Stimulated activated effector memory CD8-positive, alpha-beta T cell treated with anti-CD3 and anti-CD28 coated beads, Interleukin-12 subunit alpha, Interleukin-12 subunit beta, amount 100 ng/mL, for 72 hours (primary cell): ENCODE results near the gene TBL1XR1.
"Not testable (repeated sequence)": the region's sequence is repeated elsewhere in the genome, so short reads cannot be mapped to it uniquely, and the experiment has no call there.

ENCODE experiments used
- ATAC-seq: fragments of 150-1000 bp; cut with Tn5 transposase; 2 replicates; pipeline ENCODE4 v1.10.0; 2021
- DNase-seq, 2 donors: peaks; one replicate each; pipeline ENCODE4 v3.0.0; 2021 to 2022; ENCODE audit warnings: low spot score in 2 of 2
- H3K27ac Mint-ChIP-seq: one replicate; pipeline ENCODE4 v1.8.0; 2022; ENCODE audit warnings: mild to moderate bottlenecking, mixed read lengths
- H3K36me3 Mint-ChIP-seq: one replicate; pipeline ENCODE4 v1.8.0; 2022; ENCODE audit warnings: mild to moderate bottlenecking, mixed read lengths
- H3K4me1 Mint-ChIP-seq: one replicate; pipeline ENCODE4 v1.8.0; 2022; ENCODE audit warnings: mixed read lengths
- H3K4me3 Mint-ChIP-seq: one replicate; pipeline ENCODE4 v1.8.0; 2022; ENCODE audit warnings: mild to moderate bottlenecking, mixed read lengths
- H3K9me3 Mint-ChIP-seq: one replicate; pipeline ENCODE4 v1.8.0; 2022; ENCODE audit warnings: mixed read lengths

Gene TBL1XR1

DNA sequence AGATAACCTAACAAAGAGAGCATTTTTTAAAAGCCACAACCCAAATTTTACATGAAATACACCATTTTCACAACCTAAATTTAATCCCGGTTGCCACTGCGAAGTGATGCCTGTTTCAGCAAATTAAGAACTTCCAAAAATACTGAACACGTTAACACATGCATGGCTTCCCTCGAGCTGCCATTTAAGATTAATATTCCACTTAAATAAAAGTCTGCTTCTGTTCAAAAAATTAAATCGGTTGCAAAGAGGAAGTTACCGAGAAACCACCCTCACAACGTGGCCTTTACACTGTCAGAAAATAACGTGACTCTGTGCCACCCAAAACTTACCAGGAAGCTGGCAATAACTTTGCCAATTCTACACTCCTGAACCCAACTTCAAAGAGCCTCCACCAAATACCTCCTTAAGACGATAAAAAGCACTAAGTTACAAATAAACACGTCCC, 1.2 kb downstream of the TBL1XR1 start:
- DNase-seq (no peak), ATAC-seq (no peak)
- H3K36me3 Mint-ChIP-seq = peaks cover 46% of the 10 kb centered on the region
- H3K4me1 Mint-ChIP-seq = peaks cover 56% of the 10 kb centered on the region
- H3K4me3 Mint-ChIP-seq = peak overlapping the region; percentile 87
- peak overlapping the region; percentile 97 for H3K27ac Mint-ChIP-seq
- no peaks in the 10 kb centered on the region for H3K9me3 Mint-ChIP-seq

DNA sequence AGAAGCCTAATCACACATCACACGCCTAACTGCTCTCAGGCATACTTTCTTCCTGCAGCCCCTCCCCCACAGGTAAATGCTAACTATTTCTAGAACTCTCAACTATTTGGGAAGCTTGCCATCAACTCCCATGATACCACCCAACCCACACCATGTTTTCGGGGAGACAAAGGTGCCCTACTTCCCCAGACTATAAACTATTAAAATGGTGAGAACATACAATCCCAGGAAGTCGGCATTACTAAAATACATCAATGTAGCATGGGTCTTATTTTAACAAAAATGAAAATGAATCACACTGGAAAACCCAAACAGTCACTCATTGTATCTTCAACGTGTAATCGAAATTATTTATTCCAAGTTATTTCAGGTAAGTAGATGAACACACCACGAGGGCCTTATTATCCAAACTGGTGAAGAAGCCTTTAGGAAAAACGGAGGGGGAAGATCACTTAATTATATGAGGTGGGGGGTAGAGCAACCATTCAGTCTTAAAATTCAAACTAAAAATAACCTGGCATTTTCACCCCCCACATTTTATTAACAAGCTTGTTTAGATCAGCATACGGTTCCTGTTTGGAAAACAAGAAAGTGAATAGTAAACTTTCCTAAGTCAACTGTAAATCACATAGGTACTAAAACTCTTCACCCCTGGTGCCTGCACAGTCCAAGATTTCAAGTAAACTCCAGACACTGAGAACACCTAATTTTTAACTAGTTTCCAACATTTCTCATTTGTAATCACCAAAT, 1.9 kb downstream of the TBL1XR1 start:
- no peak for DNase-seq
- peaks cover 62% of the 10 kb centered on the region for H3K4me1 Mint-ChIP-seq

GRCh38 chr3:177194299-177194698, 3.0 kb downstream of the TBL1XR1 start:
- Mint-ChIP-seq H3K4me1 (peaks cover 58% of the 10 kb centered on the region), H3K9me3 (no peaks in the 10 kb centered on the region), H3K4me3 (peak overlapping the region; percentile 87), H3K36me3 (peaks cover 46% of the 10 kb centered on the region), H3K27ac (no peak overlapping the region)
- ATAC-seq (no peak), DNase-seq (no peak)

More for the DNA sequence above, 1.9 kb downstream of the TBL1XR1 start:
- peak overlapping the region; percentile 97 for H3K27ac Mint-ChIP-seq
- H3K36me3 Mint-ChIP-seq = peaks cover 46% of the 10 kb centered on the region
- H3K4me3 Mint-ChIP-seq = peak overlapping the region; percentile 87
- no peaks in the 10 kb centered on the region for H3K9me3 Mint-ChIP-seq
- no peak for ATAC-seq

DNA sequence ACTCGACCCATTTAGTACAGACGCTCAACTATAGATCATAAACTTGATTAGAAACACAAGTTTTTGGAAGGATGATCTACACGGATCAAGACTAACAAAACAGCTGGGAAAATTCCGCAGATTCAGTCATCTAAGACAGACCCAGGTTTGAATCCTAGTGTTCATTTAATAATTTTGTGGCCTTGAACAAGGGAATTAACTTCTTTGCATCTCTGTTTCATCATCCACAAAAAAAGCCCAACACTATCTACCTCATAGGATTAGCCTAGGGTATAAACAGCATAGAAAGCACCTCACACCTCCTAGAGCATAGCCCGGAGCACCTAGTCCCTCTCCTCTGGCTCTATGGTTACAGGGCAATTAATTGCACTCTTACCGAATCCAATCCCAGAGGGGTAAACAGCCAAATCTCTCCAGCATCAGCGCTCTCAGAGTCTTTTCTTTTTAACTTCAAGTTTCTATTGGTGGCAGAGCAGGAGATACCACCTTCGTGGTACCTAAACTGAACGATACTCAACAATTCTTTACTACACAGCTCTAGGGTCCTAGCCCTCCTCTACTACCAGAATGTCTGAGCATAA, 3.5 kb downstream of the TBL1XR1 start:
- Mint-ChIP-seq H3K4me3 (peak overlapping the region; percentile 87), H3K27ac (no peak overlapping the region), H3K4me1 (peaks cover 53% of the 10 kb centered on the region), H3K36me3 (peaks cover 46% of the 10 kb centered on the region), H3K9me3 (no peaks in the 10 kb centered on the region)
- no peak for ATAC-seq
- DNase-seq = no peak

DNA sequence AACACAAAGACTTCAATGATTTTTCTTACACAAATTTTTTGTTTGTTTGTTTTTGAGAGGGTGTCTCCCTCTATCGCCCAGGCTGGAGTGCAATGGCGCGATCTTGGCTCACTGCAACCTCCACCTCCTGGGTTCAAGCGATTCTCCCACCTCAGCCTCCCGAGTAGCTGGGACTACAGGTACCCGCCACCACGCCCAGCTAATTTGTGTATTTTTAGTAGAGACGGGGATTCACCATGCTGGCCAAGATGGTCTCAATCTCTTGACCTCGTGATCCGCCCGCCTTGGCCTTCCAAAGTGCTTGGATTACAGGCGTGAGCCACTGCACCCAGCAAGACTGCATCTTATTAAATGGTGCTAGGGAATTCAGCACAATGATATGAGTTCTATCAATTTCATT, 4.0 kb downstream of the TBL1XR1 start:
- H3K4me3 Mint-ChIP-seq = peak overlapping the region; percentile 87
- H3K9me3 Mint-ChIP-seq, ATAC-seq: not testable (repeated sequence)

DNA sequence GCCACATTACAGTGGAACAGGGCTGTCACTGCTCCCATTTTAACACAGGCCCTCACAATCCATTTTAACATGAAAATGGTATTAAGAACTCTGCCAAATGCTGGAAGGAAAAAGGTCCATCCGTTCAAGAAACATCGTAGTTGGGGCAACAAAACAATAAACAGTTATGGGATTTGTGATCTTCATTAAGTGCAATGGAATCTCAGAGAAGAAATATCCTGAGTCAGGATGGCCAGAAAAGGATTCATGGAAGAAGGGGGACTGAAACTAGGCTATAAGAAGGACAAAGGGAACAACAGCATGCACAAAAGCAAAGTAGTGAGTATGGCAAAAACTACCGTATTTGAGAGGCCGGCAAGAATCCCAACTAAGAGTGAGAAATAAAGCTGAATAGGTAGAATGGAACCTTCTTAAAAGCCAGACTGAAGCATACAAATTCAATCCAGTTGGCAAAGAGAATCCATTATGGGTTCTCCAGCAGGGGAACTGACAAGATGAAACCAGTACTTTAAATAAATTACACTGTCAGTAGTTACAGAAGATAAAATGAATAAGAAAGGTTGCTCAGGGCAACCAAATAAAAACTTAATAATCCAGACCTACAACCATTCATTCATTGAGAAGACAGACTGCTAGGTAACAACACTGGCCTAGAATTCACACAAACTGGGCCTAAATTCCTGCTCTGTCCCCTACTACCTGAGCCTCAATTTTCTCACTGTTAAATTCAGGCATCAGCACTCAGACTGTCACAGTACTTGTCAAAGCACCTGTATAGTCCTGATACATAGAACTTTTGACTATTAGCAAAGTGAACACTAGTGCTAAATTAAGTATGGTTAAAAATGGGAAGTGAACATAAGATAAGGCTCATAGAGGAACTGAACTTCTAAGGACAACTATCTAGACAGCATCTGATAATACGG, 6.3 kb downstream of the TBL1XR1 start:
- ATAC-seq = no peak
- peak overlapping the region; percentile 43 for H3K27ac Mint-ChIP-seq
- no peak for DNase-seq
- peak overlapping the region; percentile 8 for H3K4me3 Mint-ChIP-seq
- peaks cover 36% of the 10 kb centered on the region for H3K36me3 Mint-ChIP-seq
- H3K4me1 Mint-ChIP-seq = peaks cover 67% of the 10 kb centered on the region
- no peaks in the 10 kb centered on the region for H3K9me3 Mint-ChIP-seq

More for the DNA sequence above, 4.0 kb downstream of the TBL1XR1 start:
- Mint-ChIP-seq H3K36me3 (peaks cover 46% of the 10 kb centered on the region), H3K4me1 (peaks cover 53% of the 10 kb centered on the region)
- DNase-seq, H3K27ac Mint-ChIP-seq: not testable (repeated sequence)

- not testable (repeated sequence) for H3K9me3 Mint-ChIP-seq, DNase-seq, ATAC-seq, H3K4me3 Mint-ChIP-seq
- Mint-ChIP-seq H3K4me1 (peaks cover 63% of the 10 kb centered on the region), H3K36me3 (peaks cover 28% of the 10 kb centered on the region), H3K27ac (peak overlapping the region; percentile 43)
Observed at GRCh38 chr3:177190184-177190583, 7.1 kb downstream of the TBL1XR1 start.

DNA sequence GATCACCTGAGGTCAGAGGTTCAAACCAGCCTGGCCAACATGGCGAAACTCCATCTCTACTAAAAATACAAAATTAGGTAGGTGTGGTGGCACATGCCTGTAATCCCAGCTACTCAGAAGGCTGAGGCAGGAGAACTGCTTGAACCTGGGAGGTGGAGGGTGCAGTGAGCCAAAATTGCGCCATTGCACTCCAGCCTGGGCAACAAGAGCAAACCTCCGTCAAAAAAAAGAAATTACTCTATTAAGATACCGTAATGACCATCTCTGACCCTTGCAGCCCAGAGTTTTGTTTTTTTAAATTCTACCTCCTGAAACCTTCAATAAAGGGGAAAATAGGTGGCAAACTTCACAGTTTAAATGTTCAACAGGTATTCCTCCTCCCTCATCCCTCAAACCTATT, 9.0 kb downstream of the TBL1XR1 start:
- H3K27ac Mint-ChIP-seq, DNase-seq, H3K4me3 Mint-ChIP-seq, H3K9me3 Mint-ChIP-seq, ATAC-seq: not testable (repeated sequence)
- peaks cover 62% of the 10 kb centered on the region for H3K4me1 Mint-ChIP-seq
- peaks cover 18% of the 10 kb centered on the region for H3K36me3 Mint-ChIP-seq

- no peak for ATAC-seq
- Mint-ChIP-seq H3K27ac (no peak overlapping the region), H3K36me3 (peaks cover 6% of the 10 kb centered on the region), H3K9me3 (no peaks in the 10 kb centered on the region), H3K4me1 (peaks cover 58% of the 10 kb centered on the region), H3K4me3 (no peak overlapping the region)
- DNase-seq = no peak
Observed at GRCh38 chr3:177186306-177186705, 11.0 kb downstream of the TBL1XR1 start.

- ATAC-seq (peak; percentile 61), DNase-seq (no peak)
- peak overlapping the region; percentile 13 for H3K4me3 Mint-ChIP-seq
- H3K36me3 Mint-ChIP-seq = peaks cover 6% of the 10 kb centered on the region
- H3K9me3 Mint-ChIP-seq = no peaks in the 10 kb centered on the region
- peaks cover 59% of the 10 kb centered on the region for H3K4me1 Mint-ChIP-seq
- H3K27ac Mint-ChIP-seq = peak overlapping the region; percentile 55
Observed at GRCh38 chr3:177185035-177185574, 12.2 kb downstream of the TBL1XR1 start.

DNA sequence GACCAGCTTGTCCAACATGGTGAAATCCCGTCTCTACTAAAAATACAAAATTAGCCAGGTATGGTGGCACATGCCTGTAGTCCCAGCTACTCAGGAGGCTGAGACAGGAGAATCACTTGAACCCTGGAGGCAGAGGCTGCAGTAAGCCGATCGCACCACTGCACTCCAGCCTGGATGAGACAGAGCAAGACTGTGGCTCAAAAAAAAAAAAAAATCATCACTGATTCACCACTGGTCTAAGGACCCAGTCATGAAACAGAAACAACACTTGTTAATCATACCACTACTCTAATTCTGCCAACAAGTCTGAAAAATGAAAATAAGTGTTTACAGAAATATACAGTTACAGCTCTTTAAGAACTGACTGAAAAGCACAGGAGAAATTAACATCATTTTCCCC, 12.7 kb downstream of the TBL1XR1 start:
- ATAC-seq = peak; percentile 99
- Mint-ChIP-seq H3K4me3 (peak overlapping the region; percentile 13), H3K4me1 (peaks cover 64% of the 10 kb centered on the region), H3K27ac (peak overlapping the region; percentile 55)
- not testable (repeated sequence) for DNase-seq, H3K9me3 Mint-ChIP-seq, H3K36me3 Mint-ChIP-seq

- peaks cover 68% of the 10 kb centered on the region for H3K4me1 Mint-ChIP-seq
- H3K4me3 Mint-ChIP-seq = no peak overlapping the region
- DNase-seq (peak in 1 of 2 donors; percentile 22), ATAC-seq (no peak)
- H3K27ac Mint-ChIP-seq = no peak overlapping the region
- H3K9me3 Mint-ChIP-seq = no peaks in the 10 kb centered on the region
- H3K36me3 Mint-ChIP-seq = peaks cover 1% of the 10 kb centered on the region
Observed at GRCh38 chr3:177182352-177182751, 14.9 kb downstream of the TBL1XR1 start.

DNA sequence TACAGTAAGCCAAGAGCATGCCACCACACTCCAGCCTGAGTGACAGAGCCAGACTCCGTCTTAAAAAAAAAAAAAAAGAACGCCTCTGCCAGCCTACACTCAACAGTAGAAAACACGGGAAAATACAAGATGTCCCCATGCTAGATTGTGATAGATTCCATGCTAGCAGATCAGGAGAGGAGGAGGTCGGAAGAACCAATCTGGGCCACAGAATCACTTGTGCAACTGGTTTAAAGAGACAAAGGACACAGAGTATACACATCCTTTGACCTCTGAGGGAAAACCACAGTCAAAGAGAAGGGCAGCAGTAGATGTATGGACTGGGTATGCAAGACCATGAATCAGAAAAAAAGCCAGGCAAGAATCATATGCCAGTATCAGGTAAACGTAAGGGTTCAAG, 15.9 kb downstream of the TBL1XR1 start:
- H3K36me3 Mint-ChIP-seq = peaks cover 6% of the 10 kb centered on the region
- no peak overlapping the region for H3K4me3 Mint-ChIP-seq
- ATAC-seq = no peak
- peaks cover 61% of the 10 kb centered on the region for H3K4me1 Mint-ChIP-seq
- H3K9me3 Mint-ChIP-seq = no peaks in the 10 kb centered on the region
- H3K27ac Mint-ChIP-seq = no peak overlapping the region
- DNase-seq = peak in 1 of 2 donors; percentile 25

GRCh38 chr3:177180506-177180905, 16.8 kb downstream of the TBL1XR1 start:
- DNase-seq (no peak), ATAC-seq (no peak)
- Mint-ChIP-seq H3K4me3 (no peak overlapping the region), H3K36me3 (peaks cover 6% of the 10 kb centered on the region), H3K27ac (no peak overlapping the region), H3K4me1 (peaks cover 58% of the 10 kb centered on the region), H3K9me3 (no peaks in the 10 kb centered on the region)
